HTR-8/SVneo (cell line): ENCODE measurements around the gene ZFP30.
"Not testable (repeated sequence)": the region's sequence is repeated elsewhere in the genome, so short reads cannot be mapped to it uniquely, and the experiment has no call there.

ENCODE experiments used
- DNase-seq: peaks from one replicate; pipeline ENCODE4 v3.0.0; 2011; ENCODE audit warnings: low spot score, mixed read lengths; ENCODE audit not compliant: insufficient read length
- FAIRE-seq: peaks from 2 replicates; lab custom pipeline; 2011; peaks lifted over from hg19 to GRCh38; lab: Jason Lieb, UNC

The ZFP30 gene

DNA sequence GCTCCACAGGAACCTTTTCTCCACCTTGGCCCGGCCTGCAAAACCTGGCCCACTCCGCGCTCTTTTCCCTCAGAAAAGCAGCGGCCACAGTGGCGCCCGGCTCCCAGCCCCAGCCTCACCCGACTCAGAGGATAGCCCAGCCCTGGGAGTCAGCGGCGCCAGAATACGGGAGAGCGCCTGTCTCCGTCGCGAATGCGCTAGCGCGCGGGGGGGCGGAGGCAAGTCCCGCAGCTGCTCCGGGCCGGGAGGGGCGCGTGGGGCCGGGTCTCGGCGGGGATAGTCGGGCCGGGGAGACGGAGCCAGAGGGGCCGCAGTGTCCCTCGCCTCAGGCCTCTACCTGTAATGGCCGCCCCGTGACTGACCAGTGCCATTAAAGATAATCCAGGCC lies at the start of gene ZFP30:
ZFP30 (minus strand) TSS at position 165 of the 388 bp plus-strand sequence. CDS start 7,643 bp downstream, outside the sequence.
- FAIRE-seq = no peak
- peak; percentile 75 for DNase-seq

DNA sequence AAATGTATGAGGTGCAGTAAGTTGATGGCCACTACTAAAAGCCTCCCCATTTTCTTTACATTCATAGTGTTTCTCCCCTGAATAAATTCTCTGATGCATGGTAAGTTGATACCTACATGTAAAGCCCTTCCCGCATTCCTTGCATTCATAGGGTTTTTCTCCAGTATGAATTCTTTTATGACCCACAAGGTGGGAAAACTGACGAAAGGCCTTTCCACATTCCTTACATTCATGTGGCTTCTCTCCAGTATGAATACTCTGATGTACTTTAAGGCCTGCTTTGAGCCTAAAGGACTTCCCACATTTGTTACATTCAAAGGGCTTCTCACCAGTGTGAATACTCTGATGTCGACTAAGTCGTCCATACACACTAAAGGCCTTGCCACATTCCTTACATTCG lies 43.8 kb upstream of the ZFP30 start:
- FAIRE-seq = no peak
- DNase-seq = no peak

DNA sequence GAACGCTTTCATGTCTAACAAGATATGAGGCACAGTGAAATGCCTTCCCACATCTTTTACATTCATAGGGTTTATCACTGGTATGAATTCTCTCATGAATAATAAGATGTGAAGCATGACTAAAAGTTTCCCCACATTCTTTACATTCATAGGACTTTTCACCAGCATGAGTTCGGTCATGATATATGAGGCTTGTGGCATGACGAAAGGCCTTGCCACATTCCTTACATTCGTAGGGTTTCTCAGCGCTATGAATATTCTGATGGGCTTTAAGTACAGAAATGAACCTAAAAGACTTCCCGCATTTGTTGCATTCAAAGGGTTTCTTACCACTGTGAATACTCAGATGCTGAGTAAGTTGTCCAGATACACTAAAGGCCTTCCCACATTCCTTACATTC lies 43.0 kb upstream of the ZFP30 start:
- FAIRE-seq (peak; percentile 20), DNase-seq (no peak)

DNA sequence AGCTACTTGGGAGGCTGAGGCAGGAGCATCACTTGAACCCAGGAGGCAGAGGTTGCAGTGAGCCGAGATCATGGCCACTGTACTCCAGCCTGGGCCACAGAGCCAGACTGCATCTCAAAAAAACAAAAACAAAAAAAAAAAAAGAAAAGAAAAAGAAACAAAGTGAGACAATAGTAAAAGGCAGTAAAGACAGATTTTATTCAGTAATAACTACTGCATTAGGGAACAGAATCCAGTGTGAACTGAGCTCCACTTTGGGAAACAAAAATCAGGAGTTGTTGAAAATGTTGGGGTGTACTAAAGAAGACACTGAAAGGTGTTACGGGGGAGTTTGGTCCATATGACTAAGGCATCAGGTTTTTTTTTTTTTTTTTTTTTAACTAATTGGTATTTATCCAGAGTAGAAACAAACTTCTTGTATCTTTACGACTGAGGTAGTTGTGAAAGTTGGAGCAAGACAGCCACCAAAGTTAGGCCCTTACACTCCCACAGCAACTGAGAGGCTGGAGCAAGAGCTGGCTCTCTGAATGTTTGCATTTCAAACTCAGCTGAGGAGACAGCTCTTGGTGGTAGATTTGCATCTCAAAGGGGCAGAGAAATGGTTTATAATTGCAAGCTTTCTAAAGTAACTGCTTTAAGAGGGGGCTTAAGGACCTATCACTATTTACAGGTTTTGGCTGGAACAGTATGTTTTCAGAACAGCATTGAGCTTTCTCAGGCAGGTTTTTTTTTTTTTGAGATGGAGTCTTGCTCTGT lies 40.1 kb upstream of the ZFP30 start:
- DNase-seq (no peak), FAIRE-seq (no peak)

DNA sequence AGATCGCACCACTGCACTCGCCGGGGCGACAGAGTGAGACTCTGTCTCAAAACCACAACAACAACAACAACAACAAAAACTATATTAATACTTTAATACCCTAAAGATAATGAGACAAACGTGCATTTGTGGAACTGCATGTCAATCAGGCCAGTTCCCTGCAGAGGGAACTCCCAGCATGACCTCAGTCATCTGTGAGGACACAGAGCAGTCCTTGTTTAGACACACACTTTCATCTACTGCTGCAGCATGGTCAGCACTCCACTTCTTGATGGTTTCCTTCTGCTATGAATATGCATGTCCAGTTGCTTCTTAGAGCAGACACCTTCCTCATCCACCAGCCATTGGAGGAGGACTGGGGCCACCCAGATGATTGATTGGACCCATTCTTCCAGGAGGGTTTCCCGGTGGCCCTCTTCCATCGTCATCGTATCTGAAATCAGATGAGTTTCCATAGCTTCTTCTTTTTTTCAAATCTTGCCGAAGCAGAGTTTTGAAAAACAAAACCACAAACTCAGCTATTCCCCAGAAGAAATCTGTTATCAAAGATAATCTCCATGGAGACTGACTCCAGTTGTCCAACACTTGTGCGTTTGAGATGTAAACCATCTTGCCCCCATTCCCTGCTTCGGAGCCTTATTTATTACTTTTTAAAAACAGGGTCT lies 37.8 kb upstream of the ZFP30 start:
- FAIRE-seq = no peak

DNA sequence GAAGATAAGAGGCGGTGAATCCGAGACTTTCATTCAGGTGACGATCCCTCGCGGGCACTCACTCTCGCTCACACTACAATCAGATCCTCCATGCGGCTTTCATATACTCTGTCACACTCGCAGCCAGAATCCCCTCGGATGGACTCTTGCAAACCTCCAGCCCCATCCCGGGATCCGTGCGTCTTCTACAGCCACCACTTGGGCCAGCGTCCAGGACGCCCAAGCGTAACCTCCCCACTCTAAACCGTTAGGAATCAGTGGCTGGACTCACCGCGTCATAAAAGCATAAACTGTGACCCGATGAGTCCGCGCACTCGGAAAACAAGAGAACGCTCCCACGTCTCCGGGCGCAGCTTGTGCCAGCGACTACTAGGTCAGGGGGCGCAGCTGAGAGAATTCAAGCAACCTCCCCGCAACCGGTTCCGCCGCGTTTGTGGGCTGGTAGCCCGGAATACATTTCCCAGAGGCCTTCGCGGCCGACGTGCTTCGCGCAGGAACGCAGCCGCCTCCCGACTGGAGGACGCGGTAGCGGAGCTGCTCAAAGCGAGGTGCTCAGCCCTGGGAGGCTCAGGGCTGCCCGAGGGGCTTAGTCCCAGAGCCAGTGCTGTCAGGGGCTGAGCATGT lies 36.7 kb upstream of the ZFP30 start:
- peak; percentile 68 for FAIRE-seq
- peak; percentile 34 for DNase-seq

More for the DNA sequence above, 37.8 kb upstream of the ZFP30 start:
- DNase-seq = no peak

DNA sequence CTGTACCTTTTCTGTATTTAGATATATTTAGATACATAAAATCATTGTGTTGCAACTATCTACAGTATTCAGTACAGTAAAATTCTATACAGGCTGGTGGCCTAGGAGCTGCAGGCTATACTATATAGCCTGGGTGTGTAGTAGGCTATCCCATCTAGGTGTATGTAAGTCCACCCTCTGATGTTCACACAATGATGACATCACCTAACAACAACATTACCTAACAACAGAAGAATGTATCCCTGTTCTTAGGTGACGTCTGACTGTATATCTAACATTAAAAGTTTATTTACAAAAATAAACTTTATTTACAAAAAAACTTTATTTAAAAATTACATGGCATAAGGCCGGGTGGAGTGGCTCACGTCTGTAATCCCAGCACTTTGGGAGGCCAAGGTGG lies 28.3 kb upstream of the ZFP30 start:
- no peak for FAIRE-seq
- no peak for DNase-seq

DNA sequence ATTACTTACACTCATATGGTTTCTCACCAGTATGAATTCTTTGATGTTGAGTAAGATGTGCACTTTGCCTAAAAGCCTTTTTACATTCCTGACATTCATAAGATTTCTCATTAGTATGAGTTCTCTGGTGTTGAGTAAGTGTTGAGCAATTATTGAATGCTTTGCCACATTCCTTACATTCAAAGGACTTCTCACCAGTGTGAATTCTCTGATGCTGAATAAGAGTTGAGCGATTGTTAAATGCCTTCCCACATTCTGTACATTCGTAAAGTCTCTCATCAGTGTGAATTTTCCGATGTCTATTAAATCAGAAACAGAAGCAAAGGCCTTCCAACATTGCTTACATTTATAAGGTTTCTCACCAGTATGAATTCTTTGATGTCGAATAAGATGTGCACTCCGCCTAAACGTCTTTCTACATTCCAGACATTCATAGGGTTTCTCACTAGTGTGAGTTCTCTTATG lies 14.2 kb upstream of the ZFP30 start:
- no peak for FAIRE-seq
- no peak for DNase-seq

DNA sequence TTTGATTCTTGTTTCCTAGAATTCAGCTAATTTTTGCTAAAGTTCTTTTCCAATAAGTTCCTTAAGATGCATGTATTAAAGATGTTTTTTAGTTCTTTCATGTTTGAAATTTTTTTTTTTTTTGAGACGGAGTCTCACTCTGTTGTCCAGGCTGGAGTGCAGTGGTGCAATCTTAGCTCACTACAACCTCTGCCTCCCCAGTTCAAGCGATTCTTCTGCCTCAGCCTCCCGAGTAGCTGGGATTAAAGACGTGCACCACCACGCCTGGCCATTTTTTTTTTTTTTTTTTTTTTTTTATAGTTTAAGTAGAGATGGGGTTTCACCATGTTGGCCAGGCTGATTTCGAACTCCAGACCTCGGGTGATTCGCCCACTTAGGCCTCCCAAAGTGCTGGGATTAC lies 1.9 kb upstream of the ZFP30 start:
- not testable (repeated sequence) for FAIRE-seq, DNase-seq

DNA sequence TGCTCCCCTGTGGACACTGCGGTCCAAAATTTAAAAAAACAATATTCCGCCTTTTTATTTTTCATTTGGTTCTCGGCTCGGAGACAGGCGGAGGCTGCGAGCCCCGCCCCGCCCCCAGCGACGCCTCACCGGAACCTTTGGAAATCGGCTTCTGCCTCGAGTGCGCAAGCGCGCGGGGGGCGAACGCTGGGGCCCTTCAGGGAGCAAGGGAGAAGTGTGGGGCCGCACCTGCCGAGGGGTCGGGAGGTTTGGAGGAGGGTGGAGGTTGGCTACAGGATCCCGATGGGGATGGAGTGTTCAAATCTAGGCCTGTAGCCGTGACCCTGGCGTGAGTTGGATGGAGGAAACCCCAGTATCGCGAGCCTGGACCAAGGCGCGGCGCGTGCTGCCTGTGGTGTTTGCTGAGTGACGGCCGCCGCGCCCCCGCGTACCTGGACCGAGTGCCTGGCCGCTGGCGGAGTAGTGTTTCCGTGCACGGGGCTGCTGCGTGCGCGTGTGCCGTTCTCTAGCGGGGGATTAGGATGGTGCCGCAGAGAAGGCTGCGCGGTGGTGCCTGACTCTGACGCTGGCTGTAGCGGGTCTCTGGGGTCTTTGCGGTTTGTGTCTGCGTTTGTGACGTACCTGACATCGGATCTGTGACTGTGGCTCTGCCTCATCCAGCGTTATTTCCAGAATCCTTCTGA lies 565 bp upstream of the ZFP30 start:
- peak; percentile 82 for DNase-seq
- FAIRE-seq = peak; percentile 80

DNA sequence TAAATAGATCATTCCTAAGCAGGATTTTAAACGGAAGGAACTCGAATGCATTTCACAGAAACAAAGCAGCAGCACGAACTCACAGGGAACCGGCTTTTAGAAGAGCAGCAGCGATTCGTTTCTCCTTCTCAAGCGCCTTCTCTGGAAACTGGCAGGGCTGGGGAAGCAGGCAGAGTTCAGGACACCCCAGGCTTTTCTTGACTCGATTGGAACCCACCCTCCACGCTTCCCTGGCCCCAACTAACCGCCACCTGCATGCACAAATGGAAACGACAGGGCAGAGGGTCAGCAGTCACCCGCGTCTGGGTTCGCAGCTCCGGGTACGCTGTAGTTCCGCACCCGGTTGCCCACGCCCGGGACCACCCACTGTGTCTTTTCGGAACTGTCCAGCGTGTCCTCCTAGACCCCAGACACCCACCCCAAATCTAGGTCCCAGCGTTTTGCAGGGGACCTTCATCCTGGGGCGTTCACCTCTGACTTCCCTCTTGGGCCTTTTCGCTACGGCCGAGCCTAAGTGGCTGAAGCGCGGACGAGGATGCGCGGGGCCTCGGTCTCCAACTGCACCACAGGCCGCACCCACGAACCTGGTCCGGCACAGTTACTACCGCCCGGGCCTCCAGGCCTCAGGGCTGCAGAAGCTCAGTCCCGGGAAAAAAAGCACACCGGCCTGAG lies 500 bp downstream of the ZFP30 start:
- FAIRE-seq (no peak), DNase-seq (peak; percentile 20)

DNA sequence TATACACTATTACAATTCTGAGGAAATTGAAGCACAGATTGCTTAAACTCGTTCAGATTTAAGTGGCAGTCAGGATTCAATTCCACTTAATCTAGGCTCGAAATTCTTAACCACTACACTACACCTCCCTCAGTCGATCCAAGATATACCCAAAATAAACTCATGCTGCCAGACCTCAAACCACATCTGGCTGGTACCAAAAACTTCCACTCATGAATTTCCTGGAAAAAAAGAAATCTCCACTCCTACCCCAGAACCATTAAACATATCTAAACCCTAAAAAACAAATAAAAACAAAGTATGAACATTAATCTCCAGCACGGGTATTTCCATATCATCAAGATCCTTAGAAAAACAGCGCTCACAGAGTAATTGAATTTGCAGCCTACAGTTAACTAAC lies 1.1 kb downstream of the ZFP30 start:
- FAIRE-seq (no peak), DNase-seq (no peak)

DNA sequence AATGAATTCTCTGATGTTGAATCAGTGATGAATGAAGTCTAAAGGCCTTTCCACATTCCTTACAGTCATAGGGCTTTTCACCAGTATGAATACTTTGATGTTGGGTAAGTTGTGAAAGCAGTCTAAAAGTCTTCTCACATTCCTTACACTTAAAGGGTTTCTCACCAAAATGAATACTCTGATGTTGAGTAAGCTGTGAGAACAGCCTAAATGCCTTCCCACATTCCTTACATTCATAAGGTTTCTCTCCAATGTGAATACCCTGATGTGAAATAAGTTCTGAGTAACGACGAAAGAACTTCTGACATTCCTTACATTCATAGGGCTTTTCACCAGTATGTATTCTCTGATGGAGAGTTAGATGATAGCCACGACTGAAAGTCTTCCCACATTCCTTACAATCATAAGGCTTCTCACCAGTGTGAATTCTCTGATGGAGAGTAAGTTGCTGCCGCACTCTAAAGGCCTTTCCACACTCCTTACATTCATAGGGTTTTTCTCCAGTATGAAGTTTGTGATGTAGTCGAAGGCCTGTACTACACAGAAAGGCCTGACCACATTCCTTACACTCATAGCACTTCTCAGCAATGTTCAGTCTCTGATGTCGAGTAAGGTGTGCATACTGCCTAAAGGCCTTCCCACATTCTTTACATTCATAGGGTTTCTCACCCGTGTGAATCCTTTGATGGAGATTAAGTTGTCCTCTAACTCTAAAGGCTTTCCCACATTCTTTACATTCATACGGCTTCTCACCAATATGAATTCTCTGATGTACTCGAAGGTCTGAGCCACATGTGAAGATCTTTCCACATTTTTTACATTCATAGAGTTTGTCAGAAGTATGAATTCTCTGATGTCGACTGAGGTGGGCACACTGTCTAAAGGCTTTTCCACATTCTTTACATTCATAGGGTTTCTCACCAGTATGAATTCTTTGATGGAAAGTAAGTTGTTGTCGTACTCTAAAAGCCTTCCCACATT lies 19.9 kb downstream of the ZFP30 start:
- no peak for FAIRE-seq
- DNase-seq = no peak

DNA sequence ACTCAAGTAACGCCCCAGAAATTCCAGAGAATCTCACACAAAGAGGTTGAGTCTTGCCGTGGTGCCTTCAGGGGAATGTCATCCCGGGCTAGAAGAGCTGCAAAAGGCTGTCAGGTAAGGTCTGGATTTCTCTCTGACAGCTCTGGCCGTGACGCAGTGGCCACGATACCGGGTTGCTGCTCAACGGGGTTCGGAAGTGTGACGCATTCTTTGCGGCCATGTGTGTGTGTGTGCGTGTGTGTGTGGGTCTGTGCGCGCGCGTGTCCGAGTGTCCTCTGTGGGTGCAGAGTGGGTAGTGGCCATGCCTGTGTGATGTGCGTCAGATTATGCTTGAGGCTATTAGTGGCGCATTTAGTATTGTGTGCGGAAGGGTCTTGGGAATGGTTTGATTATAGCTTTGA lies 60.3 kb downstream of the ZFP30 start:
- FAIRE-seq (no peak), DNase-seq (no peak)

DNA sequence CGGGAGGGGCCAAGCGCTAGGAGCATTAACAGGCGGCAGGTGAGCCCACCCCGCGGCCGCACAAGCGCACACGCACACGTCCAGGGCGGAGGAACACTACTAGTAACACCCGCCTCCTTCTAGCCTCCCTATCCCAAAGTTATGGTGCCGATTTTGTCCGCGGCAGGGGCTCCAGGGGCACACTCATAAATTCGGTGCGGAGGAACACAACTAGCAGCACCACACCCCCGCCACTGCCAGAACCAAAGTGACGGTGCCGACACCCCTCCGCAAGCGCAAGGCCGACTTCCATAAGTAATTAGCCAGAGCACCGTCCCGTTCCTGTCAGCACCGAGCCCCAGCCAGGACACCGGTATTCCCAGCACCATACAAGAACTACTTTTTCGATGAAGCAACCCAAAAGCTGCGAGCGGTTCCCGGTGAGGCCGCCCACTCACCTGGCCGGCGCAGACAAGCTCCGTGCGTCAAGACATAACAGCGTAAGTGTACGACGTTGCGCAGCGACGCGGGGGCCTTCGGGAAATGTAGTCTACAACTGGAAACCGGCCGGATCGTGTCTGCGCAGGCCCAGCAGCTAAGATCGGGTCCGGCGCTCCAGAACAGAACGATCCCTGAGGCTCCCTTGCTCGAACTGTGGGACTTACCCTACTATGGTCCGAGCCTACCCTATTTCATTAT lies 60.8 kb downstream of the ZFP30 start, which contains the start of the genes ZNF540 and ZNF571:
ZNF540 (plus strand) TSS at position 573 of the 678 bp plus-strand sequence. CDS start 3,572 bp downstream, outside the sequence.
ZNF571 (minus strand) TSS at position 489 of the 678 bp plus-strand sequence. CDS start 8,116 bp downstream, outside the sequence.
- DNase-seq (peak; percentile 90), FAIRE-seq (peak; percentile 92)

DNA sequence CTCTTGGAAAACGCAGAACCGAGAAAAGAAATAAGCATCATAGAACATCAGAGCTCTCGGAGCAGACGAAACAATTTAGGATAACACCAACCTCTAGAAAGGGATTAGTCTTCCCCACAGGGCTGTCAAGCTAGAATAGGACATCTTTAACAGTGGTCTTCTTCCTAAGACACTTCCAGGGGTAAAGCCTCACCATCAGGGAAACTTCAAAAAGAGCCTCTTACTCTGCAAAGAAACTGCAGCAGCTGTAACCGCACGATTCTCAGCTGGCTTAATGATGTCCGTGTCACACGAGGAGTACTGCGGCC lies 61.3 kb downstream of the ZFP30 start:
- DNase-seq = no peak
- FAIRE-seq = no peak

DNA sequence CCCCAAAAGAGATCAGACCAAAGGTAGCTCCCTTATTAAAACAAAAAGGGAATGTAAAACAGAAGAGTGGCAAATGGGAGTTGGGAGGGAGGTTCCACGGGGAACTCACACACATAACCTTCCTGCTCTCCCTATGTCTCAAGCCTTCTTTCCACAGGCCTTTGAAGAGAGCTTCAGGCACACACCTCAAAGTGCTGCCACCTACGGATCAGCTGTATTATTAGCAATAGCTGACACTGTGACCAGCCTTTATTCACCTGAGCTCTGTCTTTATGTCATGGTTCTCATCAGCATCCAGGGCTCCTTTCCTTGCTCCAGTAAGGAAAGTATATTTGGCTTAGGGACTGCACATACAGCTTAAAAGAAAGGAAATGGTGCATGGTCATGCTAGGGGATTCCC lies 71.9 kb downstream of the ZFP30 start:
- no peak for DNase-seq
- no peak for FAIRE-seq

DNA sequence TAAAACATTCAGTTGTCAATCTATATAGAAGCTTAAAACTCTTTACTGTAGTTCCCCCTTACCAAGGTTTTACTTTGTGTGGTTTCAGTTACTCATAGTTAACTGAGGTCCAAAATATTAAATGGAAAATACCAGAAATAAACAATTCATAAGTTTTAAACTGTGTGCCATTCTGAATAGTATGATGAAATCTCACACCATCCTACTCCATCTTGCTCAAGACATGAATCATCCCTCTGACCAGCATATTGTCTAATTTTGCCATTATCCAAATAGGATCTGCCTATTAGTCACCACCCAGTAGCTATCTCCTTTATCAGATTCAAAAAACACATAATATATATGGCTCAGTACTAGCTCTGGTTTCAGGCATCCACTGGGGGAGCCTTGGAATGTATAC lies 83.1 kb downstream of the ZFP30 start:
- DNase-seq (no peak), FAIRE-seq (no peak)

DNA sequence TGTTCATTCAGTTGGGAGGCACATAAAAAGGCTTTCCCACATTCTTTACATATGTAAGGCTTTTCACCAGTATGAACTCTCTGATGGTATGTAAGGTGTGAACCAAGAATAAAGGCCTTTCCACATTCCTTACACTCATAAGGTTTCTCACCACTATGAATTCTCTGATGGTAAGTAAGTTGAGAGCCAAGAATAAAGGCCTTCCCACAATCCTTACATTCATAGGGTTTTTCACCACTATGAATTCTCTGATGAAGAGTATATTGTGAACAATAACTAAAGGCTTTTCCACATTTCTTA lies 89.9 kb downstream of the ZFP30 start:
- no peak for FAIRE-seq
- no peak for DNase-seq
